Activated naive CD4-positive, alpha-beta T cell treated with anti-CD3 and anti-CD28 coated beads, Interleukin-2, amount 50 U/mL, for 16 hours (primary cell): ENCODE data around the gene LRRC8A.
"Not testable (repeated sequence)": the region's sequence is repeated elsewhere in the genome, so short reads cannot be mapped to it uniquely, and the experiment has no call there.

Source experiments
- DNase-seq: peaks from one replicate; pipeline ENCODE4 v3.0.0-alpha.2; 2020

LRRC8A gene

GRCh38 chr9:128881884-128882676, at the start of gene LRRC8A, which contains the start of gene KYAT1:
LRRC8A (plus strand) TSS chr9:128882133; CDS start chr9:128907165, 25,032 bp downstream.
KYAT1 (minus strand) TSS chr9:128881950; CDS start chr9:128845405, 36,545 bp downstream.
- peak; percentile 99 for DNase-seq

GRCh38 chr9:128833696-128834095, 48.2 kb upstream of the LRRC8A start:
- no peak for DNase-seq

- no peak for DNase-seq
Measured at GRCh38 chr9:128835246-128836210, 46.4 kb upstream of the LRRC8A start.

- DNase-seq, result no peak
Measured at GRCh38 chr9:128836509-128837145, 45.3 kb upstream of the LRRC8A start.

GRCh38 chr9:128838338-128838737, 43.6 kb upstream of the LRRC8A start:
- DNase-seq, result no peak

- DNase-seq, result no peak
Measured at GRCh38 chr9:128840524-128840923, 41.4 kb upstream of the LRRC8A start.

GRCh38 chr9:128841694-128842492, 40.0 kb upstream of the LRRC8A start:
- DNase-seq, result no peak

GRCh38 chr9:128843171-128843570, 38.8 kb upstream of the LRRC8A start:
- not testable (repeated sequence) for DNase-seq

GRCh38 chr9:128845186-128845931, 36.6 kb upstream of the LRRC8A start:
- no peak for DNase-seq

GRCh38 chr9:128846680-128847030, 35.3 kb upstream of the LRRC8A start:
- DNase-seq, result no peak

- DNase-seq, result no peak
Measured at GRCh38 chr9:128847803-128848202, 34.1 kb upstream of the LRRC8A start.

- DNase-seq, result not testable (repeated sequence)
Measured at GRCh38 chr9:128851024-128851423, 30.9 kb upstream of the LRRC8A start.

- DNase-seq, result not testable (repeated sequence)
Measured at GRCh38 chr9:128851779-128852600, 29.9 kb upstream of the LRRC8A start.

GRCh38 chr9:128852646-128853045, 29.3 kb upstream of the LRRC8A start:
- DNase-seq, result not testable (repeated sequence)

GRCh38 chr9:128854454-128854853, 27.5 kb upstream of the LRRC8A start:
- DNase-seq, result not testable (repeated sequence)

GRCh38 chr9:128858476-128858875, 23.5 kb upstream of the LRRC8A start:
- DNase-seq, result not testable (repeated sequence)

- DNase-seq, result no peak
Measured at GRCh38 chr9:128860937-128861336, 21.0 kb upstream of the LRRC8A start.

- DNase-seq, result no peak
Measured at GRCh38 chr9:128861501-128861900, 20.4 kb upstream of the LRRC8A start.

- DNase-seq, result no peak
Measured at GRCh38 chr9:128862401-128862851, 19.5 kb upstream of the LRRC8A start.

GRCh38 chr9:128863647-128864046, 18.3 kb upstream of the LRRC8A start:
- peak; percentile 85 for DNase-seq
